K562 (cell line): ENCODE data around the gene AHCYL2. TPM values are rescaled to one million over a fixed set of nuclear protein-coding genes. Genes with fewer than 3 reads are reported as not detected.

Experiments used
- ATF1 ChIP-seq, 2 experiments: fragments of 450-650 bp in 1 of 2; IDR thresholded peaks; 2 replicates each; pipeline ENCODE4 v1.6.1; 2016; ENCODE audit warnings: missing compliant biosample characterization in 1 of 2, missing genetic modification characterization in 1 of 2
- MAFF ChIP-seq: IDR thresholded peaks from 2 replicates; pipeline ENCODE4 v1.6.1; 2012; ENCODE audit warnings: low read length, improper control_type of control experiment
- MAFG ChIP-seq: fragments of 450-650 bp; conservative IDR thresholded peaks from 2 replicates; pipeline ENCODE4 v1.6.1; 2016; ENCODE audit warnings: missing genetic modification characterization, missing compliant biosample characterization
- polyA plus RNA-seq, 8 experiments: library from polyadenylated mRNA; depleted of rRNA in 4 of 8; stranded (reverse) in 5 of 8; unstranded in 3 of 8; fragments of >200 nt; fragmentation: Nextera tagmentation in 2 of 8; fragmentation: Illumina TruSeq in 1 of 8; extraction: Ambion mirVana in 2 of 8; extraction: Trizol in 1 of 8; gene quantifications; 2 replicates each; pipeline versions ENCODE4 v1.2.1 to v1.2.3, GENCODE V29; 2011 to 2014; ENCODE audit warnings: inconsistent platforms in 1 of 8, missing spikeins in 1 of 8
- total RNA-seq, 7 experiments: library from RNA; depleted of rRNA in 6 of 7; stranded (reverse); fragments of >200 nt in 6 of 7; fragmentation: Illumina TruSeq in 2 of 7; extraction: Trizol in 2 of 7; gene quantifications; 2 replicates each; pipeline versions ENCODE4 v1.2.1 to v1.2.3, GENCODE V29; 2011 to 2021; ENCODE audit warnings: low replicate concordance in 1 of 7
- TF ChIP-seq, protein P1 (sequence below): sonication (generic); formaldehyde crosslinking; IDR thresholded peaks from 2 replicates; pipeline ENCODE4 v1.4.0; 2020; ENCODE audit warnings: mild to moderate bottlenecking, missing genetic modification reagents
- TF ChIP-seq, protein P2 (sequence below), 2 experiments: fragments of 450-650 bp in 1 of 2; sonication (generic) in 1 of 2; formaldehyde crosslinking in 1 of 2; IDR thresholded peaks; 2 replicates each; pipeline versions ENCODE4 v1.7.1 to v1.9.0; 2016 to 2022; ENCODE audit warnings: inconsistent platforms in 1 of 2, mild to moderate bottlenecking in 1 of 2, missing genetic modification reagents in 1 of 2

AHCYL2 gene
- total and polyA plus RNA-seq, 9 of the 15 experiments (the other 6 are each of a cell fraction or from before 2014, with no cell fraction given): 0.93 to 10.5 (median 5.2) TPM

DNA sequence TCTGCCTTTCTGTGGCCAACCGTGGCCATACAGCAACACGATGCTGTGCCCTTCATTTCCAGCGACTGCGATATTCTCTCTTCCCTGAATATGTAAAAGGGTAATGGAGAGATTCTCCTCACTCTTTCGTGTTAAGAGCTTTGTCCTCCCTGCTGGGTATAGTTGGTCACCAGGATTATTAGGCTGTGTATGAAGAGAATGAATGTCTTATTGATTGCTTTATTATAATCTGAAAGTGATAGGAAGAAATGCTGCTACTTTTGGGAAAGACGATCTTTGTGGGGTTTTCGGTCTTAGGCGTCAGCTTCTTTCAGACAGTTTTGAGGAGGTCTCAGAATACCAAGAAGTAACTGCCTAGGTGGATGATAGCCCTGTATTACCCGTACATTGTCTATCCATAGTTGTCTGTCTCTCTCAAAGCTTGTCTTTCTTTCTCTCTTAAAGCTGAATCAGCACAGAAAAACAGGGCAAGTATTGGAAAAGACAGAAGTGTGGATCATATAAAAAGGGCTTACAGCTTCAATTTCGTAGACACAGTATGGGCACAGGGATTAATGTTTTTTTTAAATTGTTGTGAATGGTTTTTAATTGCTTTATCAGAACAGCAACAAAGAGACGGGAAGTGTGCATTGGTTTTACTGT is 1.2 kb downstream of the AHCYL2 start (continued):
- TF ChIP-seq, protein P1, sequence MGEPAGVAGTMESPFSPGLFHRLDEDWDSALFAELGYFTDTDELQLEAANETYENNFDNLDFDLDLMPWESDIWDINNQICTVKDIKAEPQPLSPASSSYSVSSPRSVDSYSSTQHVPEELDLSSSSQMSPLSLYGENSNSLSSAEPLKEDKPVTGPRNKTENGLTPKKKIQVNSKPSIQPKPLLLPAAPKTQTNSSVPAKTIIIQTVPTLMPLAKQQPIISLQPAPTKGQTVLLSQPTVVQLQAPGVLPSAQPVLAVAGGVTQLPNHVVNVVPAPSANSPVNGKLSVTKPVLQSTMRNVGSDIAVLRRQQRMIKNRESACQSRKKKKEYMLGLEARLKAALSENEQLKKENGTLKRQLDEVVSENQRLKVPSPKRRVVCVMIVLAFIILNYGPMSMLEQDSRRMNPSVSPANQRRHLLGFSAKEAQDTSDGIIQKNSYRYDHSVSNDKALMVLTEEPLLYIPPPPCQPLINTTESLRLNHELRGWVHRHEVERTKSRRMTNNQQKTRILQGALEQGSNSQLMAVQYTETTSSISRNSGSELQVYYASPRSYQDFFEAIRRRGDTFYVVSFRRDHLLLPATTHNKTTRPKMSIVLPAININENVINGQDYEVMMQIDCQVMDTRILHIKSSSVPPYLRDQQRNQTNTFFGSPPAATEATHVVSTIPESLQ (CRISPR knock-in tag): no peak
- peak; percentile 54 for TF ChIP-seq MAFF
- no peak for TF ChIP-seq ATF1 (CRISPR knock-in tag; IDR thresholded peaks at IDR 0.05)
- TF ChIP-seq ATF1 (tag; IDR thresholded peaks at IDR 0.05): no peak
- TF ChIP-seq, protein P2, sequence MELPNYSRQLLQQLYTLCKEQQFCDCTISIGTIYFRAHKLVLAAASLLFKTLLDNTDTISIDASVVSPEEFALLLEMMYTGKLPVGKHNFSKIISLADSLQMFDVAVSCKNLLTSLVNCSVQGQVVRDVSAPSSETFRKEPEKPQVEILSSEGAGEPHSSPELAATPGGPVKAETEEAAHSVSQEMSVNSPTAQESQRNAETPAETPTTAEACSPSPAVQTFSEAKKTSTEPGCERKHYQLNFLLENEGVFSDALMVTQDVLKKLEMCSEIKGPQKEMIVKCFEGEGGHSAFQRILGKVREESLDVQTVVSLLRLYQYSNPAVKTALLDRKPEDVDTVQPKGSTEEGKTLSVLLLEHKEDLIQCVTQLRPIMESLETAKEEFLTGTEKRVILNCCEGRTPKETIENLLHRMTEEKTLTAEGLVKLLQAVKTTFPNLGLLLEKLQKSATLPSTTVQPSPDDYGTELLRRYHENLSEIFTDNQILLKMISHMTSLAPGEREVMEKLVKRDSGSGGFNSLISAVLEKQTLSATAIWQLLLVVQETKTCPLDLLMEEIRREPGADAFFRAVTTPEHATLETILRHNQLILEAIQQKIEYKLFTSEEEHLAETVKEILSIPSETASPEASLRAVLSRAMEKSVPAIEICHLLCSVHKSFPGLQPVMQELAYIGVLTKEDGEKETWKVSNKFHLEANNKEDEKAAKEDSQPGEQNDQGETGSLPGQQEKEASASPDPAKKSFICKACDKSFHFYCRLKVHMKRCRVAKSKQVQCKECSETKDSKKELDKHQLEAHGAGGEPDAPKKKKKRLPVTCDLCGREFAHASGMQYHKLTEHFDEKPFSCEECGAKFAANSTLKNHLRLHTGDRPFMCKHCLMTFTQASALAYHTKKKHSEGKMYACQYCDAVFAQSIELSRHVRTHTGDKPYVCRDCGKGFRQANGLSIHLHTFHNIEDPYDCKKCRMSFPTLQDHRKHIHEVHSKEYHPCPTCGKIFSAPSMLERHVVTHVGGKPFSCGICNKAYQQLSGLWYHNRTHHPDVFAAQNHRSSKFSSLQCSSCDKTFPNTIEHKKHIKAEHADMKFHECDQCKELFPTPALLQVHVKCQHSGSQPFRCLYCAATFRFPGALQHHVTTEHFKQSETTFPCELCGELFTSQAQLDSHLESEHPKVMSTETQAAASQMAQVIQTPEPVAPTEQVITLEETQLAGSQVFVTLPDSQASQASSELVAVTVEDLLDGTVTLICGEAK (IDR thresholded peaks at IDR 0.05): peak; percentile 20; the same call in 1 of the 2 replicates
- TF ChIP-seq, protein P2 (CRISPR knock-in tag; IDR thresholded peaks at IDR 0.05): no peak
- TF ChIP-seq MAFG (tag): peak; percentile 67
